Fibroblast of mammary gland (primary cell): Measurements from ENCODE around the gene CCNH.

Experiments used
- DNase-seq: peaks from one replicate; pipeline ENCODE4 v3.0.0-alpha.2; 2010; ENCODE audit warnings: low read depth
- H3K4me3 ChIP-seq: 2 replicates; pipeline ENCODE4 v1.5.1; 2011; ENCODE audit warnings: low read depth, mild to moderate bottlenecking, low read length, moderate library complexity; ENCODE audit not compliant: control insufficient read depth
- CTCF ChIP-seq: conservative IDR thresholded peaks from 2 replicates; pipeline ENCODE4 v1.5.1; 2011; ENCODE audit warnings: low read depth, low read length, inconsistent platforms; ENCODE audit not compliant: control insufficient read depth, insufficient read depth

The CCNH gene

GRCh38 chr5:87408204-87408603, 4.5 kb downstream of the CCNH start:
- TF ChIP-seq CTCF: no peak
- H3K4me3 ChIP-seq: no peak overlapping the region
- DNase-seq: no peak

GRCh38 chr5:87405472-87406155, 7.1 kb downstream of the CCNH start:
- TF ChIP-seq CTCF: no peak
- no peak overlapping the region for H3K4me3 ChIP-seq
- no peak for DNase-seq

- H3K4me3 ChIP-seq: no peak overlapping the region
- TF ChIP-seq CTCF: no peak
- no peak for DNase-seq
Observed at GRCh38 chr5:87404359-87404758, 8.4 kb downstream of the CCNH start.

- DNase-seq: no peak
- no peak overlapping the region for H3K4me3 ChIP-seq
- no peak for TF ChIP-seq CTCF
Observed at GRCh38 chr5:87403899-87404298, 8.8 kb downstream of the CCNH start.

GRCh38 chr5:87403409-87403808, 9.3 kb downstream of the CCNH start:
- no peak for DNase-seq
- TF ChIP-seq CTCF: no peak
- H3K4me3 ChIP-seq: no peak overlapping the region

- no peak for DNase-seq
- no peak for TF ChIP-seq CTCF
- no peak overlapping the region for H3K4me3 ChIP-seq
Observed at GRCh38 chr5:87401626-87402025, 11.1 kb downstream of the CCNH start.
